Measurements from ENCODE around the gene FAM3C.
"Not testable (repeated sequence)": the region's sequence is repeated elsewhere in the genome, so short reads cannot be mapped to it uniquely, and the experiment has no call there.

The FAM3C gene, protein sequence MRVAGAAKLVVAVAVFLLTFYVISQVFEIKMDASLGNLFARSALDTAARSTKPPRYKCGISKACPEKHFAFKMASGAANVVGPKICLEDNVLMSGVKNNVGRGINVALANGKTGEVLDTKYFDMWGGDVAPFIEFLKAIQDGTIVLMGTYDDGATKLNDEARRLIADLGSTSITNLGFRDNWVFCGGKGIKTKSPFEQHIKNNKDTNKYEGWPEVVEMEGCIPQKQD

GRCh38 chr7:121395961-121396757, at the start of gene FAM3C:
Gene FAM3C, minus strand, starts transcription at chr7:121396308. Its CDS starts 13,339 bp downstream, at chr7:121382969.
- DNase-seq = peak; percentile 70

- no peak for DNase-seq
These were observed 46.7 kb upstream of the FAM3C start for GRCh38 chr7:121442845-121443244.

- no peak for DNase-seq
These were observed 44.9 kb upstream of the FAM3C start for GRCh38 chr7:121440857-121441503.

DNA sequence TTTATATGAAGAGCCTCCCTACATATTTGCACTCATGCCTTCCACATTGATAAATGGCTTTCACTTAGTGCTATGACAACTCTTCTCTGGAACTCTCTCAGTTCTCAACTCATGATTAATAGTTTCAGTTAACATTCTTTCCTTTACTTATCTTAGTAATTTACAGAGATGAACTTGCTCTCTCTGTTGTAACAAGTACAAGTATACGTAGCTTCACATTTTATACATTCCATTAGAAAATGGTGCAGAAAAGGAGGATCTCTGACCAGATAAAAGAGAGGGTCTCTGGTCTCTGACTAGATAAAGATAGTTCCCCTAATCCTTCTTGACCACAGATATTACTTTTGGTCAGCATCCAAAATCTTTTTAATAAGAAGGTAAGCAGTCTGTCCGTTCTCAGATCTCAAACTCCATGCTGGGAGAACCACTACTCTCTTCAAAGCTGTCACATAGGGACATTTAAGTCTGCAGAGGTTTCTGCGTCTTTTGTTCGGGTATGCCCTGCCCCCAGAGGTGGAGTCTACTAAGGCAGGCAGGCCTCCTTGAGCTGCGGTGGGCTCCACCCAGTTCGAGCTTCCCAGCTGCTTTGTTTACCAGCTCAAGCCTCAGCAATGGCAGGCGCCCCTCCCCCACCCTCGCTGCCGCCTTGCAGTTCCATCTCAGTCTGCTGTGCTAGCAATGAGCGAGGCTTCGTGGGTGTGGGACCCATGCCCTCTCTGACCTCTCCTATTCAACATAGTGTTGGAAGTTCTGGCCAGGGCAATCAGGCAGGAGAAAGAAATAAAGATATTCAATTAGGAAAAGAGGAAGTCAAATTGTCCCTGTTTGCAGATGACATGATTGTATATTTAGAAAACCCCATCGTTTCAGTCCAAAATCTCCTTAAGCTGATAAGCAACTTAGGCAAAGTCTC, 42.2 kb upstream of the FAM3C start:
- peak; percentile 58 for DNase-seq

- DNase-seq = no peak
These were observed 41.4 kb upstream of the FAM3C start for GRCh38 chr7:121437470-121437869.

DNA sequence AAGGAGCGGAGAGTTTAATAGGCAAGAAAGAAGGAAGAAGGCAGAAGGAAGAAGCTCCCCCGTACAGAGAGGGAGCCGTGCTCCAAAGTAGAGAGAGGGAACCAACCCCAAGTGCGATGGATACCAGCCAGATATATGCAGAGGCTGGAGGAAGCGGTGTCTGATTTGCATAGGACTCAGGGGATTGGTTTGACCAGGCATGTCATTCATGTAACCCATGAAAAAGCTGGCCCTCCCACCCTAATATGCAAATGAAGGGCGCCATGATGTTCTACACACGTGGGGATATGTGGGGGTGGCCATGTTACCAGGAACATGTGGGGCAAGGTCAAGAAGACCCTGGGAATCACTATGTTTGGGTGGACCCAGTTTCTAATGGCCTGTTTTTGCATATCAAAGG, 40.6 kb upstream of the FAM3C start:
- DNase-seq = no peak

DNA sequence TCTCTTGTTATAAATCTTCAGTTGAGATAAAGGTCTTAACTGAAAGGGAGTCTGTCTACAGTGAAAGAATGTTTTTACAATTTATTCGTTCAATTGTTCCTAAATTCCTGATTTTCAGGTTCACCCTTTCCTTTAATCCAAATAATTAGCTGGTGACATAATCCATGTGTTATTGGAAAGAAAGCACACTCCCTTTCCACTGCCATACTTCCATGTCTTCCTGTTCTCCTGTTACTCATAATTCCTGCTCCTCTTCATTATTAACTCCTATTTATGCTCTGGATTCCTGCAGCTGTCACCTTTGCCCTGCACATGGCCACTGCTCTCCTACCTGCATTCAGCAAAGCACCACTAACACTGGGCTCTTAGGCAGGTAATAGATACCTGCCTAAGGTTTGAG, 40.0 kb upstream of the FAM3C start:
- no peak for DNase-seq

GRCh38 chr7:121433775-121434174, 37.7 kb upstream of the FAM3C start:
- no peak for DNase-seq

GRCh38 chr7:121432486-121432885, 36.4 kb upstream of the FAM3C start:
- not testable (repeated sequence) for DNase-seq

GRCh38 chr7:121431996-121432395, 35.9 kb upstream of the FAM3C start:
- no peak for DNase-seq

DNA sequence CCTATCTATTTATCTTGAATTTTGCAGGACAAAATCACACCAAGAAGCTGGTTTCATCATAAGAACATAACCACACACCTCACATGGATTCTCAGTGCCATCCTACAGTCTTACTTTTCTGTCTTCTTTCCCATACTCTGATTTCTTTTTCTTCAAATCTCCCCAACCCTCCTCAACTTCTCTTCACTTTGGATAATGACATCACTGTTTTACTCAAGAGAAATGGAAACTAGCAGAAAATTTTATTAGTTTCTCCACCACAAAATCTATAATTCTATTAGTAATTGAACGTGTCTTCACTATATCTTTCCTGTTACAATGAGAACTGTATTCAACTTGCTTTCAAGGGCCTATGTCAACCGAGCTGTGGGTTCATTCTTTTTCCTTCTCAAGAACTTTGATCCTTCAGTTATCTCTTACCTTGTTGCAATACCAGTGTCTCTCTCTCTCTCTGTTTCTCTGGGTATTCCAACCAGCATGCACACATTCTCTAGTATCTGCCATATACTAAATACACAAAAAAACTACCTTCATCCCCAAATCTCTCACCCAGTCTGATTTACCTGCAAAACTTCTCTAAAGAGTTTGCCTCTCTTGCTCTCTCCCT, 35.4 kb upstream of the FAM3C start:
- DNase-seq = no peak

GRCh38 chr7:121430558-121430957, 34.5 kb upstream of the FAM3C start:
- DNase-seq = no peak

GRCh38 chr7:121429798-121430197, 33.7 kb upstream of the FAM3C start:
- no peak for DNase-seq

GRCh38 chr7:121428855-121429489, 32.9 kb upstream of the FAM3C start:
- DNase-seq = no peak

DNA sequence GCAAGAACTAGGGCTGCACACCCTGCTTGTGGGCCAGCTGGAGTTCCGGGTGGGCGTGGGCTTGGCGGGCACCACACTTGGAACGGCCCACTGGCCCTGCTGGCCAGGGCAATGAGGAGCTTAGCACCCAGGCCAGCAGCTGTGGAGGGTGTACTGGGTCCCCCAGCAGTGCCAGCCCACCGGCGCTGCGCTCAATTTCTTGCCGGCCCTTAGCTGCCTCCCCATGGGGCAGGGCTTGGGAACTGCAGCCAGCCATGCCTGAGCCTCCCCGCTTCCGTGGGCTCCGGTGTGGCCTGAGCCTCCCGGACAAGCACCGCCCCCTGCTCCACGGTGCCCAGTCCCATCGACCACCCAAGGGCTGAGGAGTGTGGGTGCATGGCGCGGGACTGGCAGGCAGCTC, 25.6 kb upstream of the FAM3C start:
- not testable (repeated sequence) for DNase-seq

GRCh38 chr7:121420976-121421375, 24.9 kb upstream of the FAM3C start:
- no peak for DNase-seq

DNA sequence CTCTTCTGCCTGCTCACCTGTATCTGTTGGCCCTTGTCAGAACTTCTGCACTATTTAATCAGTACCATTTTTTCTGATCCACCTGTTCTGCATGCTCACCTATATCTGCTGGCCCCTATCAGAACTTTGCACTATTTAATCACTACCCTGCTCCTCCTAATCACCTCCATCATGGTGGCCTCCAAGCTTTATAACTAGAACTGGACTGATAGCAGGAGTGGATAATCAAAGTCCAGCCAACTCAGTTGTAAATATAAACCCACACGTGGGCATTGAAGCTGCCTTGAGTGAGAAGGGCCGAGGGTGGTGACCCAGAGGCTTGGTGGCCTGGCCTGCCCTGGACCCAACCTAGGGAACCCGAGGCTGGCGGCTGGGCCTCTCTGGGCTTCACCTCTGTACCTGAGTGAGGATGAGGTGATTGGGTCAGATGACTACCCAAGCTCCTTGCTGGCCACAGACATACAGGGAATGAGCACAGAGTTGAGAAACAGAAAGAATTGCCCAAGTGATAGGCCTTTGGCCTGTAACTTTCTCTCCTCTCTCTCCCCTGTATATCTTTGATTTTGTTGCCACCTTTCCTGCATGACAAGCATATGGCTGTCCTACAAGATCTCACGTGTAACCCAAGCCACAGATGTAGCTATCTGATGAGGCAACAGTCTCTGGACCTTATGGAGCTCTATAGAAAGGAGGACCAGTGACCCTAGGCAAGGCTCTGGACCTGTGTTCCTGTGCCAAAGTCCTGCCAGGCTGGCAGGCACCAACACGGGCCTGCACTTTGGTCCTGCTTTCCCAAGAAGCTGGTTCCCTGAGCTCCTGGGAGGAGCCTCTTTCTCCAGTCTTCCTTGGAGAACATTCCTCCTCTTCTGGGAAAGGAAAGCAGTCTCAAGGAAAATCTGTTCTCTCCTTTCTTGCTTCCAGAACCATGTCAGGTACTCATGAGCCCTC, 23.4 kb upstream of the FAM3C start:
- DNase-seq = no peak

GRCh38 chr7:121416533-121416932, 20.4 kb upstream of the FAM3C start:
- DNase-seq = no peak

DNA sequence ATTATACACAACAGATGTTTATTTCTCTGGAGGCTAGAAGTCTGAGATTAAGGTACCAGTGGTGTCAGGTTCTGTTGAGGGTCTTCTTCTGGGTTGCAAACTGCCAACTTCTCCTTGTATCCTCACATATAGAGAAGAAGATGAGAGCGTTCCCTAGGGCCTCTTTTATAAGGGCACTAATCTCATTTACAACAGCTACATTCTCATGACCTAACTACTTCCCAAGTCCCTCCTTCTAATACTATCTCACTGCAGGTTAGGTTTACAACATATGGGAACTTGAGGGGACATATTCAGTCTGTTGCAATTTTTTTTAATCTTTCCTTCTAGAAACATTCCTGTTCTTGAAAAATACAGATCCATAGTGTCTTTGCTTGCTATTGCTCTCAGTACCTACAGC, 18.3 kb upstream of the FAM3C start:
- no peak for DNase-seq

DNA sequence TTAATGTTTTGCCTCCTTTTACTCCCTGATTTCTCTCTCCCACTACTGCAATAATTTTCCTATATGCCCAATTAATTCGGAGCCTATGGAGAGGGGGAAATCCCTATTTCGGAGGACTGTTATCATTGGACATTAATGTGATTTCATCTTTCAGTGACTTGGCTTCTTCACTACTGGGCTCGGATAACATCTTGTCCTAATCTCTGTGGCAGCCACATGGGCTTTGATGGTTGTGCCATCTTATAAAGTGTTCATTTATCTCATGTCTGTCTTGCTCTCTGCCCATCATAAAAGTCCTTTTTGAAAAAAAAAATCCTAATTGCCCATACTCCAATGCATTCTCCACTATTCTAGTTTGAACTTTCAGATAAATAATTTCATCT, 15.5 kb upstream of the FAM3C start:
- no peak for DNase-seq
